A673 (cell line): ENCODE measurements around the gene ANKS1B. TPM values are rescaled to one million over a fixed set of nuclear protein-coding genes. Genes with fewer than 3 reads are reported as not detected.

Source experiments
- BruUV-seq: library from RNA; stranded (reverse); fragments of 400-500 nt; replicated peaks from 2 replicates; lab custom pipeline; 2021; lab: Mats Ljungman, UMichigan
- CTCF ChIA-PET: fragments of 300-600 bp; sonication (Branson Sonifier 250); formaldehyde crosslinking; loops from one replicate; lab custom pipeline; 2022; ENCODE audit warnings: antibody characterized with exemption; lab: Charles Lee
- POLR2A ChIA-PET: fragments of 300-600 bp; sonication (Branson Sonifier 250); formaldehyde crosslinking; loops from one replicate; lab custom pipeline; 2022; ENCODE audit warnings: antibody characterized with exemption; ENCODE audit not compliant: low non-redundant PET; lab: Charles Lee
- DNase-seq: peaks from one replicate; pipeline ENCODE4 v3.0.0-alpha.2; 2015; ENCODE audit warnings: low spot score
- H3K27ac ChIP-seq: fragments of 200-600 bp; sonication (generic); 2 replicates; pipeline ENCODE4 v1.5.1; 2016; ENCODE audit warnings: mixed run types, low read depth, mild to moderate bottlenecking, mixed read lengths, antibody characterized with exemption, low read length; ENCODE audit not compliant: poor library complexity, severe bottlenecking
- H3K27me3 ChIP-seq: fragments of 200-600 bp; sonication (generic); replicated peaks from 2 replicates; pipeline ENCODE4 v1.6.1; 2017; ENCODE audit warnings: mixed run types, low read depth, mild to moderate bottlenecking, mixed read lengths, antibody characterized with exemption, low read length; ENCODE audit not compliant: insufficient read depth, poor library complexity
- H3K36me3 ChIP-seq: fragments of 200-600 bp; sonication (generic); 2 replicates; pipeline ENCODE4 v1.6.1; 2016; ENCODE audit warnings: mixed run types, mild to moderate bottlenecking, mixed read lengths, antibody characterized with exemption, low read length; ENCODE audit not compliant: insufficient read depth, poor library complexity, severe bottlenecking
- H3K4me1 ChIP-seq: fragments of 200-600 bp; sonication (generic); 2 replicates; pipeline ENCODE4 v1.6.1; 2017; ENCODE audit warnings: mixed run types, mild to moderate bottlenecking, mixed read lengths, antibody characterized with exemption, low read length; ENCODE audit not compliant: insufficient read depth, poor library complexity, severe bottlenecking
- H3K4me3 ChIP-seq: fragments of 200-600 bp; sonication (generic); 2 replicates; pipeline ENCODE4 v1.5.1; 2016; ENCODE audit warnings: low read depth, mixed run types, mild to moderate bottlenecking, mixed read lengths, low read length; ENCODE audit not compliant: poor library complexity, severe bottlenecking
- H3K9me3 ChIP-seq: fragments of 200-600 bp; sonication (generic); 2 replicates; pipeline ENCODE4 v1.6.1; 2016; ENCODE audit warnings: mixed run types, low read depth, mild to moderate bottlenecking, mixed read lengths, antibody characterized with exemption, low read length; ENCODE audit not compliant: poor library complexity, severe bottlenecking
- CTCF ChIP-seq: fragments of 300-800, 200-600 bp; sonication (generic); conservative IDR thresholded peaks from 2 replicates; pipeline ENCODE4 v1.5.1; 2017; ENCODE audit warnings: low read depth, mild to moderate bottlenecking, antibody characterized with exemption, low read length, moderate library complexity, mixed read lengths
- EZH2 ChIP-seq: fragments of 200-600 bp; sonication (generic); IDR thresholded peaks from 2 replicates; pipeline ENCODE4 v1.6.1; 2017; ENCODE audit warnings: borderline replicate concordance, low read depth, mild to moderate bottlenecking, mixed read lengths, antibody characterized with exemption, low read length; ENCODE audit not compliant: poor library complexity, severe bottlenecking
- intact Hi-C: fragments of 100-400 bp; cut with micrococcal nuclease; formaldehyde crosslinking; loops from one replicate; pipeline ENCODE4 v1.10.0; 2022; ENCODE audit not compliant: unreplicated experiment
- total RNA-seq: library from RNA; stranded (reverse); gene quantifications from 2 replicates; pipeline ENCODE4 v1.2.3, GENCODE V29; 2021

Gene ANKS1B
- total RNA-seq, 1 experiment from 2014 or later: 0.99 TPM

GRCh38 chr12:99119449-99119848 is 865.3 kb downstream of the ANKS1B start:
- ChIA-PET CTCF (no interaction called here), POLR2A (no interaction called here)
- TF ChIP-seq CTCF (no peak), EZH2 (no peak)
- no peak overlapping the region for H3K4me3 ChIP-seq
- H3K36me3 ChIP-seq: no peaks in the 10 kb centered on the region
- intact Hi-C loops: no loop called here
- no peaks in the 10 kb centered on the region for H3K27me3 ChIP-seq
- BruUV-seq: no TSS peak
- H3K27ac ChIP-seq: no peak overlapping the region
- DNase-seq: no peak
- H3K4me1 ChIP-seq: no peaks in the 10 kb centered on the region
- no peaks in the 10 kb centered on the region for H3K9me3 ChIP-seq

DNA sequence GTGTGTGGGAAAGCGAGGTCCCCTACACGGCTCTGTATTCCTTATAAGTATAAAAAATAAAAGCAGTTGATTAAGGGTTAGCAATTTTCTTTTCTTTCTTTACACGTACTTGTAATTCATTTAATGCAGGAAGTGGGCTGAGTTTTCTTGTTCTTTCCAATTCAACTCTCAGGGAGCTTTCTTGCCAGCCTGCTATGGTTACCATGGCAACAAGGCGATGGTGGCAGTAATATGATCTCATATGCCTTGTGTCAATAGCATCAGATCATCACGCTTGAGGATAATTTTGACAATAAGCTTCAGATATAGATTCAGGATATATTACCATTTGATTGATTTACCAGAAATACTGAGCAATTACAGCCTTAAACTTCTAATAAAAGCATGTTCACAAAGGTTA is 873.1 kb downstream of the ANKS1B start:
- CTCF ChIA-PET: no interaction called here
- H3K4me3 ChIP-seq: no peak overlapping the region
- no peak overlapping the region for H3K27ac ChIP-seq
- no peaks in the 10 kb centered on the region for H3K36me3 ChIP-seq
- BruUV-seq: no TSS peak
- H3K27me3 ChIP-seq: no peaks in the 10 kb centered on the region
- TF ChIP-seq CTCF (no peak), EZH2 (no peak)
- intact Hi-C loops: no loop called here
- POLR2A ChIA-PET: no interaction called here
- H3K9me3 ChIP-seq: no peaks in the 10 kb centered on the region
- H3K4me1 ChIP-seq: peaks cover 13% of the 10 kb centered on the region
- peak; percentile 69 for DNase-seq

- intact Hi-C loops: no loop called here
Measured at GRCh38 chr12:99110868-99111267, 873.9 kb downstream of the ANKS1B start.

More at GRCh38 chr12:99110868-99111267, 873.9 kb downstream of the ANKS1B start:
- no peak overlapping the region for H3K4me3 ChIP-seq
- CTCF ChIA-PET: no interaction called here
- DNase-seq: no peak
- no peaks in the 10 kb centered on the region for H3K27me3 ChIP-seq
- TF ChIP-seq EZH2 (no peak), CTCF (no peak)
- no peaks in the 10 kb centered on the region for H3K36me3 ChIP-seq
- BruUV-seq: no TSS peak
- peaks cover 13% of the 10 kb centered on the region for H3K4me1 ChIP-seq
- H3K27ac ChIP-seq: no peak overlapping the region
- H3K9me3 ChIP-seq: no peaks in the 10 kb centered on the region
- POLR2A ChIA-PET: no interaction called here
